Astrocyte (in vitro differentiated cells and primary cell): ENCODE measurements around the gene NR1H2. TPM values are rescaled to one million over a fixed set of nuclear protein-coding genes. Genes with fewer than 3 reads are reported as not detected.

Experiments
- DNase-seq: peaks from one replicate; pipeline ENCODE4 v3.0.0-alpha.2; 2010; ENCODE audit warnings: low read depth
- FAIRE-seq: peaks from 2 replicates; lab custom pipeline; 2011; peaks lifted over from hg19 to GRCh38; lab: Jason Lieb, UNC
- H2AFZ ChIP-seq: 2 replicates; pipeline ENCODE4 v1.6.0; 2012; ENCODE audit warnings: low read depth, low read length, inconsistent platforms
- H3K27ac ChIP-seq: 2 replicates; pipeline ENCODE4 v1.5.1; 2011; ENCODE audit warnings: low read depth, low read length, inconsistent platforms
- H3K27me3 ChIP-seq: 2 replicates; pipeline ENCODE4 v1.6.0; 2011; ENCODE audit warnings: low read length, inconsistent platforms; ENCODE audit not compliant: insufficient read depth
- H3K36me3 ChIP-seq: 2 replicates; pipeline ENCODE4 v1.5.1; 2011; ENCODE audit warnings: low read length, inconsistent platforms; ENCODE audit not compliant: insufficient read depth
- H3K4me1 ChIP-seq: 2 replicates; pipeline ENCODE4 v1.5.1; 2011; ENCODE audit warnings: low read length, inconsistent platforms; ENCODE audit not compliant: insufficient read depth
- H3K4me2 ChIP-seq: 2 replicates; pipeline ENCODE4 v1.6.0; 2012; ENCODE audit warnings: low read length, inconsistent platforms
- H3K4me3 ChIP-seq: 2 replicates; pipeline ENCODE4 v1.5.1; 2011; ENCODE audit warnings: low read depth, mild to moderate bottlenecking, low read length, inconsistent platforms; ENCODE audit not compliant: insufficient read depth
- H3K79me2 ChIP-seq: 2 replicates; pipeline ENCODE4 v1.6.0; 2012; ENCODE audit warnings: mild to moderate bottlenecking, low read length, inconsistent platforms; ENCODE audit not compliant: insufficient read depth
- H3K9ac ChIP-seq: 2 replicates; pipeline ENCODE4 v1.6.0; 2012; ENCODE audit warnings: mild to moderate bottlenecking, low read length, inconsistent platforms
- H3K9me3 ChIP-seq: 2 replicates; pipeline ENCODE4 v1.5.1; 2012; ENCODE audit warnings: low read depth, mild to moderate bottlenecking, low read length, inconsistent platforms; ENCODE audit not compliant: insufficient read depth
- H4K20me1 ChIP-seq: 2 replicates; pipeline ENCODE4 v1.6.0; 2012; ENCODE audit warnings: low read length, inconsistent platforms; ENCODE audit not compliant: insufficient read depth
- H3K27ac Mint-ChIP-seq: one replicate; pipeline ENCODE4 v1.8.0; 2021; ENCODE audit warnings: mild to moderate bottlenecking, mixed read lengths; ENCODE audit not compliant: unreplicated experiment
- H3K27me3 Mint-ChIP-seq: one replicate; pipeline ENCODE4 v1.8.0; 2021; ENCODE audit warnings: low read depth, mixed read lengths; ENCODE audit not compliant: unreplicated experiment
- H3K36me3 Mint-ChIP-seq: one replicate; pipeline ENCODE4 v1.8.0; 2021; ENCODE audit warnings: low read depth, mixed read lengths; ENCODE audit not compliant: unreplicated experiment
- H3K4me1 Mint-ChIP-seq: one replicate; pipeline ENCODE4 v1.8.0; 2021; ENCODE audit warnings: low read depth, mixed read lengths; ENCODE audit not compliant: unreplicated experiment
- H3K4me3 Mint-ChIP-seq: one replicate; pipeline ENCODE4 v1.8.0; 2021; ENCODE audit warnings: mild to moderate bottlenecking, moderate library complexity, mixed read lengths; ENCODE audit not compliant: unreplicated experiment
- H3K9me3 Mint-ChIP-seq: one replicate; pipeline ENCODE4 v1.8.0; 2021; ENCODE audit warnings: mild to moderate bottlenecking, mixed read lengths; ENCODE audit not compliant: unreplicated experiment
- EZH2 ChIP-seq: IDR thresholded peaks from 2 replicates; pipeline ENCODE4 v1.6.1; 2012; ENCODE audit warnings: mild to moderate bottlenecking, low read length, inconsistent platforms; ENCODE audit not compliant: insufficient read depth
- total RNA-seq: library from RNA; stranded (reverse); gene quantifications from 2 replicates; pipeline ENCODE4 v1.2.1, GENCODE V29; 2021
- TF ChIP-seq, protein P1 (sequence below): IDR thresholded peaks from 2 replicates; pipeline ENCODE4 v1.5.1; 2011; ENCODE audit warnings: low read depth, mild to moderate bottlenecking, inconsistent platforms, low read length, moderate library complexity; ENCODE audit not compliant: insufficient read depth

NR1H2 gene
- total RNA-seq, 1 donor from 2014 or later: 33.4 TPM

DNA sequence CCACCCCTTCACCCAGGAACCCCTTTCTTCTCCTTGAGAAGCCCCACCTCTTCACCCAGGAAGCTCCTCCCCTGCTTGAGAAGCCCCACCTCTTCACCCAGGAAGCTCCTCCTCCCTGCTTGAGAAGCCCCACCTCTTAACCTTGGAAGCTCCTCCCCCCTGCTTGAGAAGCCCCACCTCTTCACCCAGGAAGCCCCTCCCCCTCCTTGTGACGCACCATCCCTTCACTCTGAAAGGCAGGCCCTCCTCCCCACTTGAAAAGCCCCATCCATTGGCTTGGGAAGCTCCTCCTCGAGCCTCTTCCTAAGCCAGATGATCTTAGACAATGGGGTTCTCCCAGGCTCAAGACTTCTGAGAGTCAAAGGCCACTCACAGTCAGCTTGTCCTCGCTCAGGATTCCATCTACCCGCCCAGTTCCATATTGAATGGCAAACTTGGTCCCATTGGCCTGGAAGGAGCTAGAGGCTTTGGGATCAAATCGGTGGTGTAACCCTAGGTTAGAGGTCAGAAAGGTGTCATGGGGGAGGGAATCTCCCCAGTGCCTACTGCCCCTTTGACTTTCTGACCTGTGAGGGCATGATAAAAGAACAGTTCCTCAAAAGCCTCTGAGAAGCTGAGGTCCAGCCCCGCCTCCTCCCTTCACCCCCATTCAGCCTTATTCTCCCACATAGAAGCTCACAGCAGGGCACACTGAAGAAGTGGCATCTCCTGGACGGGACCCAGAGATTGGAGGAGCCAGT is 14.8 kb upstream of the NR1H2 start:
- no peak for FAIRE-seq
- H3K4me1 Mint-ChIP-seq: no peaks in the 10 kb centered on the region

GRCh38 chr19:50362030-50362412 is 14.2 kb upstream of the NR1H2 start:
- no peak overlapping the region for H2AFZ ChIP-seq
- H3K4me2 ChIP-seq: no peak overlapping the region
- H3K27ac ChIP-seq: no peak overlapping the region
- no peaks in the 10 kb centered on the region for H3K9me3 ChIP-seq
- Mint-ChIP-seq H3K27me3 (peaks cover 12% of the 10 kb centered on the region), H3K4me3 (no peak overlapping the region), H3K27ac (no peak overlapping the region), H3K4me1 (no peaks in the 10 kb centered on the region), H3K36me3 (peaks cover 3% of the 10 kb centered on the region), H3K9me3 (peaks cover 13% of the 10 kb centered on the region)
- H4K20me1 ChIP-seq: no peaks in the 10 kb centered on the region
- TF ChIP-seq, protein P1, sequence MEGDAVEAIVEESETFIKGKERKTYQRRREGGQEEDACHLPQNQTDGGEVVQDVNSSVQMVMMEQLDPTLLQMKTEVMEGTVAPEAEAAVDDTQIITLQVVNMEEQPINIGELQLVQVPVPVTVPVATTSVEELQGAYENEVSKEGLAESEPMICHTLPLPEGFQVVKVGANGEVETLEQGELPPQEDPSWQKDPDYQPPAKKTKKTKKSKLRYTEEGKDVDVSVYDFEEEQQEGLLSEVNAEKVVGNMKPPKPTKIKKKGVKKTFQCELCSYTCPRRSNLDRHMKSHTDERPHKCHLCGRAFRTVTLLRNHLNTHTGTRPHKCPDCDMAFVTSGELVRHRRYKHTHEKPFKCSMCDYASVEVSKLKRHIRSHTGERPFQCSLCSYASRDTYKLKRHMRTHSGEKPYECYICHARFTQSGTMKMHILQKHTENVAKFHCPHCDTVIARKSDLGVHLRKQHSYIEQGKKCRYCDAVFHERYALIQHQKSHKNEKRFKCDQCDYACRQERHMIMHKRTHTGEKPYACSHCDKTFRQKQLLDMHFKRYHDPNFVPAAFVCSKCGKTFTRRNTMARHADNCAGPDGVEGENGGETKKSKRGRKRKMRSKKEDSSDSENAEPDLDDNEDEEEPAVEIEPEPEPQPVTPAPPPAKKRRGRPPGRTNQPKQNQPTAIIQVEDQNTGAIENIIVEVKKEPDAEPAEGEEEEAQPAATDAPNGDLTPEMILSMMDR: no peak
- no peak for TF ChIP-seq EZH2
- H3K36me3 ChIP-seq: no peaks in the 10 kb centered on the region
- no peak for FAIRE-seq
- peaks cover 6% of the 10 kb centered on the region for H3K4me1 ChIP-seq
- no peak overlapping the region for H3K9ac ChIP-seq
- H3K27me3 ChIP-seq: no peaks in the 10 kb centered on the region
- DNase-seq: no peak
- H3K79me2 ChIP-seq: no peaks in the 10 kb centered on the region
- no peak overlapping the region for H3K4me3 ChIP-seq

More for the DNA sequence above, 14.8 kb upstream of the NR1H2 start:
- H4K20me1 ChIP-seq: no peaks in the 10 kb centered on the region
- no peak overlapping the region for H3K4me2 ChIP-seq
- no peaks in the 10 kb centered on the region for H3K27me3 ChIP-seq
- no peak overlapping the region for H2AFZ ChIP-seq
- no peaks in the 10 kb centered on the region for H3K9me3 ChIP-seq
- peaks cover 12% of the 10 kb centered on the region for H3K27me3 Mint-ChIP-seq
- H3K4me1 ChIP-seq: peaks cover 6% of the 10 kb centered on the region
- H3K27ac ChIP-seq: no peak overlapping the region
- H3K36me3 Mint-ChIP-seq: peaks cover 3% of the 10 kb centered on the region
- H3K9me3 Mint-ChIP-seq: peaks cover 13% of the 10 kb centered on the region
- no peak overlapping the region for H3K9ac ChIP-seq
- no peaks in the 10 kb centered on the region for H3K36me3 ChIP-seq
- no peak overlapping the region for H3K4me3 Mint-ChIP-seq
- H3K79me2 ChIP-seq: no peaks in the 10 kb centered on the region
- DNase-seq: no peak
- H3K4me3 ChIP-seq: no peak overlapping the region
- no peak overlapping the region for H3K27ac Mint-ChIP-seq
- TF ChIP-seq, protein P1: no peak
- no peak for TF ChIP-seq EZH2
